ENCODE results near the gene UTS2B.

UTS2B gene

DNA sequence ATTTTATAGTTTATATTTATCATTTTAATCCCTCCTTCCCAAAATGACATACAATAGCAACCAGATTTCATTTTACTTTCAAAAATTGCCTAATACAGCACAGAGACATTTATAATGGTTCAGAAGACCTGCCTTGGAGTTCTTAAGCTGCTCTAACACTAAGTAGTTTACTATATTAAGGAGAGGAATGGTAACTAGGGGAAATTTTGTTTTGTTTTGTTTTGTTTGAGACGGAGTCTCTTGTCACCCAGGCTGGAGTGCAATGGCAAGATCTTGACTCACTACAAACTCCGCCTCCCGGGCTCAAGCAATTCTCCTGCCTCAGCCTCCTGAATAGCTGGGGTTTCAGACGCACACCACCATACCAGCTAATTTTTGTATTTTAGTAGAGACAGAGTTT lies 23.9 kb downstream of the UTS2B start:
- TF ChIP-seq SIN3A (IDR thresholded peaks at IDR 0.05; ENCODE audit: borderline replicate concordance, insufficient read depth, low read length) (no peak), FOXP2 (optimal IDR thresholded peaks at IDR 0.05; ENCODE audit: borderline replicate concordance, extremely low read depth, extremely low read length, insufficient read depth) (no peak), TAF1 (IDR thresholded peaks at IDR 0.05; ENCODE audit: borderline replicate concordance, insufficient read depth, low read length) (no peak), POLR2AphosphoS5 (IDR thresholded peaks at IDR 0.05; ENCODE audit: low read depth, low read length) (no peak), REST (IDR thresholded peaks at IDR 0.05; ENCODE audit: insufficient read depth in 1 of 2, low read depth in 2 of 2, low read length in 2 of 2) (no peak)

DNA sequence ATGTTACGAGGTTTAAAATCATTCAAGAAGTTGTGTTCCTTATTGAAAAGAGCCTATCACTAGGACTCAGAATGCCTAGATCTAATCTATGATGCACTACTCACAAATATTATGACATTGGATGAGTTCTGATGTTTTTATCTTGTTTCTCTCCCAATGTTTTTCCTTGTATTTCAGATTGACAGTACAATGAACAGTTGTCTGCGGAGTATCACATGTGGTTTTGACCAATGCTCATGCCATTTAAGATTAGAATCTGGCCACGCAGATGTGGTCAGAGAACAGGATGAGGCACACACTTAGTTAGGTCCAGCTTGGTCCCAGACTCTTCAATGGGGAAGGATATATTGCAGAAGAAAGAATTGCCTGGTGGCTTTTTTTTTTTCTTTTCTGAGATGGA lies 26.7 kb downstream of the UTS2B start:
- no peak; the same call in 1 of the 2 replicates for TF ChIP-seq SIN3A (IDR thresholded peaks at IDR 0.05; ENCODE audit: borderline replicate concordance, insufficient read depth, low read length)
- peak; percentile 56 for TF ChIP-seq POLR2AphosphoS5 (IDR thresholded peaks at IDR 0.05; ENCODE audit: low read depth, low read length)

- TF ChIP-seq TAF1 (IDR thresholded peaks at IDR 0.05; ENCODE audit: borderline replicate concordance, insufficient read depth, low read length) = peak; percentile 31; the same call in 1 of the 2 replicates
- no peak for TF ChIP-seq FOXP2 (optimal IDR thresholded peaks at IDR 0.05; ENCODE audit: borderline replicate concordance, extremely low read depth, extremely low read length, insufficient read depth)
Observed at GRCh38 chr3:191302451-191302850, 27.9 kb downstream of the UTS2B start.

DNA sequence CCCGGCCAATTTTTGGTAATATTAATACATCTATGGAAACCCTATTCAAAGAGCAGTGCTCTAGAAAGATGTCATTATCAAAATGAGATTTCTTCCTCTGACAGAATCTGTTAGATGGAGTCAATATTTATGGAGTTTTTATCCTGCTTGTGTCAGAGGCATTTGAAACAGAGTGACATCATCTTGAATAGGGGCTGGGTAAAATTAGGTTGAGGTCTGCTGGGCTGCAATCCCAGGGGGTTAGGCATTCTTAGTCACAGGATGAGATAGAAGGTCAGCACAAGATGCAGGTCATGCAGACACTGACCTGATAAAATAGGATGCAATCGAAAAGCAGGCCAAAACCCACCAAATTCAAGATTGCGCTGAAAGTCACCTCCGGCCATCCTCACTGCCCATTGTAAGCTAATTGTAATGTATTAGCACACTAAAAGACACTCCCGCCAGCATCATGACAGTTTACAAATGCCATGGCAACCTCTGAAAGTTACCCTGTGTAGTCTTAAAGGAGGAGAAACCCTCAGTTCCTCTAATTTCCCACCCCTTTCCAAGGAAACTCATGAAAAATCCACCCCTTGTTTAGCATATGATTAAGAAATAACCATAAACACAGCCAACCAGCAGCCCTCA lies 28.4 kb downstream of the UTS2B start:
- TF ChIP-seq SIN3A (IDR thresholded peaks at IDR 0.05; ENCODE audit: borderline replicate concordance, insufficient read depth, low read length) (no peak), REST (IDR thresholded peaks at IDR 0.05; ENCODE audit: insufficient read depth in 1 of 2, low read depth in 2 of 2, low read length in 2 of 2) (peak in 1 of 2 experiments; percentile 18; a peak in 1 of 4 replicates), TAF1 (IDR thresholded peaks at IDR 0.05; ENCODE audit: borderline replicate concordance, insufficient read depth, low read length) (no peak), POLR2AphosphoS5 (IDR thresholded peaks at IDR 0.05; ENCODE audit: low read depth, low read length) (no peak), FOXP2 (optimal IDR thresholded peaks at IDR 0.05; ENCODE audit: borderline replicate concordance, extremely low read depth, extremely low read length, insufficient read depth) (peak; percentile 17)

DNA sequence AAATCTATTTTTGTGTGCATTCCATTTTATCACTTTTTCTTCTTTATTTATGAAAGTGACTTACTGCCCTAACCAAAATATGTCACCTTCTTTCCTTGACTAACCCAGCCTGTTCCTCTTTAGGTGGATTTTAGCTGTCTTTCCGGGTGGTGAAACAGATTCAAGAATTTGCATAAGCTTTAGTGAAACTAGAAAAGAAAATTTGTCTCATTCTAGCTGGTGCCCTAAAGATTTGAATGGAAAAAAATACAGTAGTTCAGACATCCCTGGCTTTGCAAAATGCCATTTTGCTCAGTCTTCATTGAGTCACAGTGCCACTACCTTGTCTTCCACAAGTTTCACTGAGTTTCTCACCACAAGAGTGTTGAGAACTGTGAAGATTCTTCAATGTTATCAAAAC lies 29.3 kb downstream of the UTS2B start:
- TF ChIP-seq FOXP2 (optimal IDR thresholded peaks at IDR 0.05; ENCODE audit: borderline replicate concordance, extremely low read depth, extremely low read length, insufficient read depth) = no peak
- no peak for TF ChIP-seq REST (IDR thresholded peaks at IDR 0.05; ENCODE audit: insufficient read depth in 1 of 2, low read depth in 2 of 2, low read length in 2 of 2)
- TF ChIP-seq TAF1 (IDR thresholded peaks at IDR 0.05; ENCODE audit: borderline replicate concordance, insufficient read depth, low read length) = no peak
- TF ChIP-seq POLR2AphosphoS5 (IDR thresholded peaks at IDR 0.05; ENCODE audit: low read depth, low read length) = no peak
- TF ChIP-seq SIN3A (IDR thresholded peaks at IDR 0.05; ENCODE audit: borderline replicate concordance, insufficient read depth, low read length) = no peak

- peak; percentile 43; the same call in 1 of the 2 replicates for TF ChIP-seq POLR2AphosphoS5 (IDR thresholded peaks at IDR 0.05; ENCODE audit: low read depth, low read length)
- TF ChIP-seq SIN3A (IDR thresholded peaks at IDR 0.05; ENCODE audit: borderline replicate concordance, insufficient read depth, low read length) = no peak
Observed at GRCh38 chr3:191300422-191300821, 29.9 kb downstream of the UTS2B start.

Data from PFSK-1 (cell line).